ENCODE results near the gene GFOD2. TPM values are rescaled to one million over a fixed set of nuclear protein-coding genes. Genes with fewer than 3 reads are reported as not detected.
"Not testable (repeated sequence)": the region's sequence is repeated elsewhere in the genome, so short reads cannot be mapped to it uniquely, and the experiment has no call there.

GFOD2 gene
- total RNA-seq, 2 experiments from 2014 or later: 7.3 to 8.2 TPM

DNA sequence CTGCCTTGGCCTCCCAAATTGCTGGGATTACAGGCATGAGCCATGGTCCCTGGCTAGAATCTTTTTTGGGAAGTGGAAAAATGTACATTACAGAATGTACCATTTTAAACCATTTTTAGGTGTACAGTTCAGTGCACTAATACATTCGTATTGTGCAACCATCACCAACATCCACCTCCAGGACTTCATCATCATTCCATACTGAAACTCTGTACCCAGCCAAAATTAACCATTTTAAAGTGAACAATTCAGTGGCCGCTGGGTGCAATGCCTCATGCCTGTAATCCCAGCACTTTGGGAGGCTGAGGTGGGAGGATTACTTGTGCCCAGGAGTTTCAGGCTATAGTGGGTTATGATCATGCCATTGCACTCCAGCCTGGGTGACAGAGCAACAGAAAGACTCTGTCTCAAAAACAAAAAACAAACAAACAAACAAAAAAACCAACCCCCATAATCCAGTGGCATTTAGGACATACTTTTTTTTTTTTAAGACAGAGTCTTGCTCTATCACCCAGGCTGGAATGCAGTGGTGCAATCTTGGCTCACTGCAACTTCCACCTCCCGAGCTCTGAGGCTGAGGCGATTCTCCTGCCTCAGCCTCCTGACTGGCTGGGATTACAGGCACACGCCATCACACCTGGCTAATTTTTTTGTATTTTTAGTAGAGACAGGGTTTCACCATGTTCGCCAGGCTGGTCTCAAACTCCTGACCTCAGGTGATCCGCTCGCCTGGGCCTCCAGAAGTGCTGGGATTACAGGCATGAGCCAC lies 25.4 kb downstream of the GFOD2 start:
- CTCF ChIA-PET; H3K36me3 Mint-ChIP-seq (ENCODE audit: low read depth); DNase-seq; H3K4me3 Mint-ChIP-seq; intact Hi-C loops (cut with micrococcal nuclease); H3K4me1 Mint-ChIP-seq (ENCODE audit: low read depth); H3K27me3 Mint-ChIP-seq (ENCODE audit: low read depth); H3K9me3 Mint-ChIP-seq; H3K27ac Mint-ChIP-seq: not testable (repeated sequence)

- no peaks in the 10 kb centered on the region for H3K9me3 Mint-ChIP-seq
- no peaks in the 10 kb centered on the region for H3K27me3 Mint-ChIP-seq (ENCODE audit: low read depth)
- DNase-seq: no peak
- H3K4me1 Mint-ChIP-seq (ENCODE audit: low read depth): peaks cover 10% of the 10 kb centered on the region
- peaks cover 2% of the 10 kb centered on the region for H3K36me3 Mint-ChIP-seq (ENCODE audit: low read depth)
- no peak overlapping the region for H3K4me3 Mint-ChIP-seq
- H3K27ac Mint-ChIP-seq: no peak overlapping the region
- CTCF ChIA-PET: no interaction called here
- intact Hi-C loops (cut with micrococcal nuclease): no loop called here
Measured at GRCh38 chr16:67685388-67686112, 33.6 kb downstream of the GFOD2 start.

DNA sequence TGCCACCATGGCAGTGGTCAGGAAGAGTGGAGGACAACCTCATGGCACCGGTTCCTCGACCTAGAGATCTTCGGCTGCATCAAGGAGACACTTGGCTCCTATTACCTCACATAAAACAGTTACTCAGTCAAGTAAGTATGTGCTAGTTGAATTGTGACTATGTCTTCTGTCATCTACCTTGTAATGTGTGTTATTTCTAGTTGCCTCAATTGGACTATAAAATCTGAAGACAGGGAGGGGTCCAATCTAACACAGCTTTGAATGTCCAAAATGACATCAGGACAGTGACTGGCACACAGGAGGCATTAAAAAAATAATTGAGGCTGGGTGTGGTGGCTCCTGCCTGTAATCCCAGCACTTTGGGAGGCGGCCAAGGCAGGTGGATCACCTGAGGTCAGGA lies 35.3 kb downstream of the GFOD2 start:
- Mint-ChIP-seq H3K4me1 (ENCODE audit: low read depth) (peaks cover 10% of the 10 kb centered on the region), H3K27ac (no peak overlapping the region), H3K36me3 (ENCODE audit: low read depth) (peaks cover 2% of the 10 kb centered on the region), H3K4me3 (no peak overlapping the region), H3K9me3 (no peaks in the 10 kb centered on the region), H3K27me3 (ENCODE audit: low read depth) (no peaks in the 10 kb centered on the region)
- intact Hi-C loops (cut with micrococcal nuclease): no loop called here
- no peak for DNase-seq
- CTCF ChIA-PET: no interaction called here

DNA sequence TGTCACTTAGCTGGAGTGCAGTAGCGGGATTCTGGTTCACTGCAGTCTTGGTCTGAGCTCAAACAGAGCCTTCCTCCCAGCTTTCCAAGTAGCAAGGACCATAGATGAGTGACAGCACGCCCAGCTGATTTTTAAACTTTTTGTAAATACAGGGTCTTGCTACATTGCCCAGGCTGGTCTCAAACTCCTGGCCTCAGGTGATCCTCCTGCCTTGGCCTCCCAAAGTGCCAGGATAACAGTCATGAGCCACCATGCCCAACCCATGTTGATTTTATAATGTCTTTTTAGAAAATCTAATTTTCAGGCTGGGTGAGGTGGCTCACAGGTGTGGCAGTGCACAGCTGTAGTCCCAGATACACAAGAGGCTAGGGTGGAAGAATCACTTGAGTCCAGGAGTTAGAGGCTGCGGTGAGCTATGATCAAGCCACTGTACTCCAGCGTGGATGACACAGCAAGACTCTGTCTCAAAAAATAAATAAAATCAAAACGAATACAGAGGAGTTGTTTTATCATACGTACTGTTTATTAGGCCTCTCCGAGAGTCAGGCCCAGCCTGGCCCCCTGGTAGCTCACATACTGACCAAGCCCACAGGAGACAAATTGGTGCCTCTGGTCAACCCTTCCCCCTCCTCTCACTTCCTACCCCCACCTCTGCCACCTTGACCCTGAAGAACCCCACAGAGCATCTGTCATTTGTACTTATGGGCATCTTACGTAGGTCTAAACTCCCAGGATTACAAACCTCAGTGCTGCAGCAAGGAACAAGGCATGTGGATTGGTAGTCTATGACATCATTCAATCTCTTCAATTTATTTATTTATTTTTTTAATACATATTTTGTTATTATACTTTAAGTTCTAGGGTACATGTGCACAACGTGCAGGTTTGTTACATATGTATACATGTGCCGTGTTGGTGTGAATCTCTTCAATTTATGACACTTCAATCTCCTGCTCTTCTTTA lies 38.9 kb downstream of the GFOD2 start:
- Mint-ChIP-seq H3K9me3 (no peaks in the 10 kb centered on the region), H3K36me3 (ENCODE audit: low read depth) (peaks cover 2% of the 10 kb centered on the region), H3K4me1 (ENCODE audit: low read depth) (peaks cover under 1% of the 10 kb centered on the region), H3K27me3 (ENCODE audit: low read depth) (no peaks in the 10 kb centered on the region), H3K4me3 (no peak overlapping the region), H3K27ac (no peak overlapping the region)
- intact Hi-C loops (cut with micrococcal nuclease): no loop called here
- CTCF ChIA-PET: interaction anchor here (0.8 to 1.1 kb wide), 2 partner anchors 13 to 36 kb away, joined by 3 to 5 read pairs; no protein-coding TSS in a partner anchor
- no peak for DNase-seq

DNA sequence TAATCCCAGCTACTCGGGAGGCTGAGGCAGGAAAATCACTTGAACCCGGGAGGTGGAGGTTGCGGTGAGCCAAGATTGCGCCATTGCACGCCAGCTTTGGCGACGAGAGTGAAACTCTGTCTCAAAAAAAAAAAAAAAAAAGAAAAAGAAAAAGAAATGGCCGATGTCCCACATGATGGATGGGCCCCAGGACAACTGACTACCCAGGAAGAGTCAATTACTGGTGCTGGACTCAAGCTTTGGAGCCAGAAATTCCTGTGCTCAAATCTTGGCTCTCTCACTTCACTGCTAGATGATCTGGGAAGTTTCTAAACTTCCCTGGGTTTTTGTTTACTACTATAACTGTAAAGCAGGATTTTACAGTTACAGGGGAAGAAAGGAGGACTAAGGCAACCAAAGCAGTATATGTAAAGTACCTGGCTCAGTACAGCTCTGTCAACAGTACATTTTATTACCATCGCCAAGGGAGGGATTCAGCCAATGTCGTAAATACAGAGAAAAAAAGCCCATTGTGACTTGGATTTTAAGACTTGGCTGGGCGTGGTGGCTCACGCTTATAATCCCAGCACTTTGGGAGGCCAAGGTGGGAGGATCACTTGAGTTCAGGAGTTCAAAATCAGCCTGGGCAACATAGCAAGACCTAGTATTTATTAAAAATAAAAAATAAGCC lies 40.6 kb downstream of the GFOD2 start:
- no peaks in the 10 kb centered on the region for H3K36me3 Mint-ChIP-seq (ENCODE audit: low read depth)
- no peaks in the 10 kb centered on the region for H3K9me3 Mint-ChIP-seq
- H3K4me3 Mint-ChIP-seq: no peak overlapping the region
- no peak overlapping the region for H3K27ac Mint-ChIP-seq
- H3K27me3 Mint-ChIP-seq (ENCODE audit: low read depth): no peaks in the 10 kb centered on the region
- H3K4me1 Mint-ChIP-seq (ENCODE audit: low read depth): no peaks in the 10 kb centered on the region
- no peak for DNase-seq
- CTCF ChIA-PET: interaction anchor here (0.5 to 1.0 kb wide), 2 partner anchors 10 to 211 kb away, joined by 3 read pairs; no protein-coding TSS in a partner anchor
- intact Hi-C loops (cut with micrococcal nuclease): no loop called here

DNA sequence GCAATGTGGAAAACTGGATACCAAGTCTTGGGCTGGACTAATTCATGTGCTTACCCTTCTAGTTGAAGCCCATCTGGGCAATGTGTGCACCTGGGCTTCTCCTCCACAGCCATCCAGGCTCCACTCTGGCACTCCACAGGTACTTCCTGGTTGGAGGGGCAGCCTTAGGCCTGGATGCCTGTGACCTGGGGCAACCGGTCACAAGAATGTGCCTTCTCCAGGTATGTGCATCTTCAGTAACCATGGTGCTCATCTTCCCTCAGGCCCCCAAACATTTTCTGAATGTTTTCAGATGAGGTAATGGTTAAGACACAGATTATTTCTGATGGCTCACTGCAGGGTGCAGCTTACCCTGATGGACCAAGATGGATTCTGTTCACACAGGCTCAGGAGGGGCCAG lies 41.4 kb downstream of the GFOD2 start:
- CTCF ChIA-PET: interaction anchor here (0.5 to 1.0 kb wide), 2 partner anchors 10 to 211 kb away, joined by 3 read pairs; no protein-coding TSS in a partner anchor
- H3K27me3 Mint-ChIP-seq (ENCODE audit: low read depth): no peaks in the 10 kb centered on the region
- no peaks in the 10 kb centered on the region for H3K9me3 Mint-ChIP-seq
- H3K36me3 Mint-ChIP-seq (ENCODE audit: low read depth): no peaks in the 10 kb centered on the region
- intact Hi-C loops (cut with micrococcal nuclease): no loop called here
- H3K4me3 Mint-ChIP-seq: no peak overlapping the region
- no peak for DNase-seq
- no peaks in the 10 kb centered on the region for H3K4me1 Mint-ChIP-seq (ENCODE audit: low read depth)
- H3K27ac Mint-ChIP-seq: no peak overlapping the region

GRCh38 chr16:67676939-67677338 lies 42.2 kb downstream of the GFOD2 start:
- Mint-ChIP-seq H3K27me3 (ENCODE audit: low read depth) (no peaks in the 10 kb centered on the region), H3K4me1 (ENCODE audit: low read depth) (no peaks in the 10 kb centered on the region), H3K9me3 (no peaks in the 10 kb centered on the region), H3K4me3 (no peak overlapping the region), H3K27ac (no peak overlapping the region), H3K36me3 (ENCODE audit: low read depth) (no peaks in the 10 kb centered on the region)
- intact Hi-C loops (cut with micrococcal nuclease): no loop called here
- DNase-seq: no peak
- CTCF ChIA-PET: interaction anchor here (0.6 to 2.6 kb wide), 2 partner anchors 10 to 400 kb away, joined by 3 to 7 read pairs; partner anchors contain the start of genes C16orf86 and ENKD1

GRCh38 chr16:67676516-67676915 lies 42.6 kb downstream of the GFOD2 start:
- intact Hi-C loops (cut with micrococcal nuclease): no loop called here
- Mint-ChIP-seq H3K27me3 (ENCODE audit: low read depth) (no peaks in the 10 kb centered on the region), H3K36me3 (ENCODE audit: low read depth) (no peaks in the 10 kb centered on the region), H3K4me3 (no peak overlapping the region), H3K4me1 (ENCODE audit: low read depth) (no peaks in the 10 kb centered on the region), H3K27ac (no peak overlapping the region), H3K9me3 (no peaks in the 10 kb centered on the region)
- no peak for DNase-seq
- CTCF ChIA-PET: interaction anchor here (0.6 to 2.6 kb wide), 2 partner anchors 10 to 399 kb away, joined by 3 to 7 read pairs; partner anchors contain the start of genes C16orf86 and ENKD1

GRCh38 chr16:67675999-67676398 lies 43.1 kb downstream of the GFOD2 start:
- CTCF ChIA-PET: interaction anchor here (0.9 to 2.6 kb wide), 2 partner anchors 9 to 129 kb away, joined by 3 to 7 read pairs; partner anchors contain the start of genes C16orf86 and ENKD1
- no peaks in the 10 kb centered on the region for H3K27me3 Mint-ChIP-seq (ENCODE audit: low read depth)

GRCh38 chr16:67675579-67675935 lies 43.6 kb downstream of the GFOD2 start:
- H3K4me1 Mint-ChIP-seq (ENCODE audit: low read depth): no peaks in the 10 kb centered on the region
- CTCF ChIA-PET: interaction anchor here (0.9 to 2.6 kb wide), 2 partner anchors 9 to 129 kb away, joined by 3 to 7 read pairs; partner anchors contain the start of genes C16orf86 and ENKD1
- no peak overlapping the region for H3K27ac Mint-ChIP-seq
- intact Hi-C loops (cut with micrococcal nuclease): no loop called here
- no peaks in the 10 kb centered on the region for H3K9me3 Mint-ChIP-seq
- H3K4me3 Mint-ChIP-seq: no peak overlapping the region
- H3K27me3 Mint-ChIP-seq (ENCODE audit: low read depth): no peaks in the 10 kb centered on the region
- DNase-seq: no peak
- no peaks in the 10 kb centered on the region for H3K36me3 Mint-ChIP-seq (ENCODE audit: low read depth)

More at GRCh38 chr16:67675999-67676398, 43.1 kb downstream of the GFOD2 start:
- Mint-ChIP-seq H3K27ac (no peak overlapping the region), H3K4me3 (no peak overlapping the region), H3K36me3 (ENCODE audit: low read depth) (no peaks in the 10 kb centered on the region), H3K9me3 (no peaks in the 10 kb centered on the region), H3K4me1 (ENCODE audit: low read depth) (no peaks in the 10 kb centered on the region)
- intact Hi-C loops (cut with micrococcal nuclease): no loop called here
- no peak for DNase-seq

DNA sequence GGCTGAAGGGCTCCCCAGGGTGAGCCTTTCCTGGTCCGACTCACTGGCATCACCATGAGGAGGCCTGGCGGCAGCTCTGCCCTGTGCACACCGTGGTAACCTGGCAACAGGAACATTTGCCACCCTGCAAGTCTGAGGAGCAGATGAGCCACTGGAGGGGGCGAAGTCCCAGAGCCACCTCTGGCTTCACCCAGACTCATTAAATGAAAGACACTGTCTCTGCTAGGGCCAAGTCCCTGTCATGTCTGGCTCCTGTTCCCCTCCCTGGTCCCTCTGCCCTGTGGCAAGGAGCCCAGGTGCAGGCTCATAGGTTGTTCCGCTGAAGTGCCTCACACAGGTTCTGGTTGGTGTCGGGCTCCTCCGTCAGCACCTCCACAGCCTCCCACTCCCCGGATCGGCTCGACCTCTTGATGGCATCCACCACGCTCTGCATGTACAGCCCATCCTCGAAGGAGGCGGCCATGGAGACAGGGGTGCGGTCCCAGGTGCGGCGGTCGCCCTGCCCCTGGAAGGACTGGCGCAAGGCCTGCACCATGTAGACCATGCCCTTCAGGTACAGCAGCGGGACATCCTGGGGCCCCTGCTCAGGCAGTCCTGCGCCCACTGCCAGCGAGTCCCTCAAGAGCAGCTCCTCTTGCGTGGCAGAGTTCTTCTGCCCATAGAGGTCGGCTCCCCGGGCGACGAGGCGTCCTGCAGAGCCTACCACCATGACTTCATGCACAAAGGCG lies 44.1 kb downstream of the GFOD2 start:
- CTCF ChIA-PET: interaction anchor here (0.8 to 2.6 kb wide), 5 partner anchors 8 to 181 kb away, joined by 3 to 7 read pairs (median 3); partner anchors contain the start of genes C16orf86 and ENKD1
- Mint-ChIP-seq H3K27ac (no peak overlapping the region), H3K4me3 (no peak overlapping the region), H3K27me3 (ENCODE audit: low read depth) (no peaks in the 10 kb centered on the region), H3K36me3 (ENCODE audit: low read depth) (no peaks in the 10 kb centered on the region), H3K9me3 (no peaks in the 10 kb centered on the region), H3K4me1 (ENCODE audit: low read depth) (no peaks in the 10 kb centered on the region)
- intact Hi-C loops (cut with micrococcal nuclease): no loop called here
- DNase-seq: no peak
